GM19438 (cell line): Measurements from ENCODE around the gene KIF24.
"Not testable (repeated sequence)": the region's sequence is repeated elsewhere in the genome, so short reads cannot be mapped to it uniquely, and the experiment has no call there.

Source experiments
- ATAC-seq: cut with Tn5 transposase; IDR thresholded peaks from one replicate; pipeline ENCODE4 v1.9.1; 2021; ENCODE audit warnings: low read depth; ENCODE audit not compliant: unreplicated experiment

KIF24 gene

GRCh38 chr9:34363619-34364351, 34.7 kb upstream of the KIF24 start:
- no peak for ATAC-seq

GRCh38 chr9:34362614-34363214, 33.6 kb upstream of the KIF24 start:
- no peak for ATAC-seq

GRCh38 chr9:34352957-34353356, 23.9 kb upstream of the KIF24 start:
- not testable (repeated sequence) for ATAC-seq

DNA sequence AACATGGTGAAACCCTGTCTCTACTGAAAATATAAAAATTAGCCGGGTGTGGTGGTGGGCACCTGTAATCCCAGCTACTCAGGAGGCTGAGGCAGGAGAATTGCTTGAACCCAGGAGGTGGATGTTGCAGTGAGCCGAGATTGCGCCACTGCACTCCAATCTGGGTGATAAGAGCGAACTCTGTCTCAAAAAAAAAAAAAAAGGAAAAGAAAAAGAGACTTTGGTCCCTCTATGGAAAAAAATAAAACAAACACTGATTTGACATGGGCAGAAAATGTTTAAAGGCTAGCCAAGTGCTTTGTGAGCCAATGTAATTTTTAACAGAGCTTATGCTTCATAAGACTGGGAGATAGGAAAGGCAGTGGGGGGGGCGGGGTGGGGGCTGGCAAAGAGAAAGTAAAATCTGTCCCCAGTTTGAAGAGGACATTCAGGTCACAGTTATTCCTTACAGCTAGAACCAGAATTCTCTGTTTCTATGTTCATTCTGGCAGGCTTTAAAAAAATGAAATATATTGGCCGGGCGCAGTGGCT, 23.1 kb upstream of the KIF24 start:
- not testable (repeated sequence) for ATAC-seq

DNA sequence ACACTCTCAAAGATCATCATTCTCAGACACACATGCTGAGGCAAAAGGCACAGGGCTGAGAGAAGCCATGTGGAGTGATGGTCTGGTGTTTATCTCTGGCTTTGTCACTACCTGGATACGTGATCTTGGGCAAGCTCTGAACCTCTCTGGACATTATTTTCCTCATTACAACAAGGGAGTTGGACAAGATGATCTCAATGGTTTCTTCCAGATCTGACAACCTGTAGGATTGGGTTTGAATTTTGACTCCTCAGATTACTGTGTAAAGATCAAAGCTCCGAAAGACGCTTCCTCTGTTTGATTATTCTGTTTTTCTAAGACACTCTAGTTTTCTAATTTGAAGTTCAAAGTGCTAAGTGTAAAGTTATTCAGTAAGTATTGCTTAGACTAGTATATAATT, 20.3 kb upstream of the KIF24 start:
- no peak for ATAC-seq

DNA sequence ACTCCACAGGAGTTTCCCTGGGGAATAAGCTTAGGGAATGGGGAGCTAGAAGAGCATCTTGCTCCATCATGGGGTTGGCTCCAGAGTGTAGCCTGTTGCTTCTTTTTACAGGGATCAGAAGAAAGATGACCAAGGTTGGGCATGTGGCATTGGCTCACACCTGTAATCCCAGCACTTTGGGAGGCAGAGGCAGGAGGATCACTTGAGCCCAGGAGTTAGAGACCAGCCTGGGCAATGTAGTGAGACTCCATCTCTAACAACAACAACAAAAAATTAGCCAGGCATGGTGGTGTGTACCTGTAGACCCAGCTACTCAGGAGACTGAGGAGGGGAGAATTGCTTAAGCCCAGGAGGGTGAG, 18.7 kb upstream of the KIF24 start:
- ATAC-seq = no peak

DNA sequence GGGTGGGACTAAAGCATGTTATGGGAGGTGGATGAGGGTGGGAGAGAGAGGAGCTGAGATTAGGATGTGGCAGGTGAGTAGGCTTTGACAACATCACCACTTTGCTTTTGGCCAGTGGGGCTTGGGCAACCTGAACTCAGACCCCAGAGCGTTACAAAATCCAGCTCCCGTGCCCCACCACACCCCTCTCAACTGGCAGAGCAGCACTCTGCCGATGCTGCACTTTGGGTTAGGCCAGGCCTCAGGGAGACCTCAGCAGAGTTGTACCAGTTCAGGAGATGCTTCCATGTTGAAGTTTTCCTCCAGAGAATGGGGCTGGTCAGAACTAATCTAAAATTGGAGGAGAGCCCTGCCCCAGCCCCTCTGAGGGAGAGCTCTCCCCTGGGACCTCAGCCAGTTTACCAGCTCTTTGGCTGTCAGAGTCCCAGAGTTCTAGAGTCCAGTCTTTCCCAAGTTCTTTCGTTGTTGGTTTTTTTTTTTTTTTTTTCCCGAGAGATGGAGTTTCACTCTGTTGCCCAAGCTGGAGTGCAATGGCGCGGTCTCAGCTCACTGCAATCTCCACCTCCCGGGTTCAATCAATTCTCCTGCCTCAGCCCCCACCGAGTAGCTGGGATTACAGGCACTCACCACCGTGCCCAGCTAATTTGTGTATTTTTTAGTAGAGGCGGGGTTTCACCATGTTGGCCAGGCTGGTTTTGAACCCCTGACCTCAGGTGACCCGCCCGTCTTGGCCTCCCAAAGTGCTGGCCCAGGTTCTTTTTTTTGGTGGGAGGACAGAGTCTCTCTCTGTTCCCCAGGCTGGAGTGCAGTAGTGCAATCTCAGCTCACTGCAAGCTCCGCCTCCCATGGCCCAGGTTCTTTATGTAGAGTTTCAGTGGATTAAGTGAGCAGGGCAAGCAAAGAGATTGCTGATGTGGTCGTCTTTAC, 18.1 kb upstream of the KIF24 start:
- ATAC-seq = no peak

DNA sequence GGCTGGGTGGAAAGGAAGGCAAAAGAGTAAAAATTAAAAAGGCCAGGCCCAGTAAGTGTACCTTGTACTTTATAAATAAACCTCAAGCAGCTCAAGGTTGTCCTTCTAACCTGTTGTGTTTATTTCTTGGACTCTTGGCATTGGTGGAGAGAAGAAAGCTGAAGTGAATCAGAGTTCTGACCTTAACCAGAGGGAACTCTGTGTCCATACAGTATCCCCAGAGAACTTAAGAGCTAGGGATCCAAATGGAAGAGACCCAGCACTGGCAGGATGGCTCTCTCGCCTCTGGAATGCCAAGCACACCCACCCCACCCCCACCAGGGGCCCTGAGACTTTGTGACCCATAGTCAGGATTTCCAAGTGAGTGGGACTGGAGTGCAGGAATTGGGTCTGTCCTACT, 14.5 kb upstream of the KIF24 start:
- no peak for ATAC-seq

DNA sequence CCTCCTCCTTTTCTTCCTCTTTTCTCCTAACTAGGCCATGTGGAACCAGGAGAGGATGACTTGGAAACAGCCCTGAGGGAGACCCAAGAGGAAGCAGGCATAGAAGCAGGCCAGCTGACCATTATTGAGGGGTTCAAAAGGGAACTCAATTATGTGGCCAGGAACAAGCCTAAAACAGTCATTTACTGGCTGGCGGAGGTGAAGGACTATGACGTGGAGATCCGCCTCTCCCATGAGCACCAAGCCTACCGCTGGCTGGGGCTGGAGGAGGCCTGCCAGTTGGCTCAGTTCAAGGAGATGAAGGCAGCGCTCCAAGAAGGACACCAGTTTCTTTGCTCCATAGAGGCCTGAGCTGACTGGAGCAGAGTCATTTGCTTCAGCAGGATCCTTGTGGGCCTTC, 14.0 kb upstream of the KIF24 start:
- ATAC-seq = no peak

- no peak for ATAC-seq
Measured at GRCh38 chr9:34341659-34342295, 12.7 kb upstream of the KIF24 start.

DNA sequence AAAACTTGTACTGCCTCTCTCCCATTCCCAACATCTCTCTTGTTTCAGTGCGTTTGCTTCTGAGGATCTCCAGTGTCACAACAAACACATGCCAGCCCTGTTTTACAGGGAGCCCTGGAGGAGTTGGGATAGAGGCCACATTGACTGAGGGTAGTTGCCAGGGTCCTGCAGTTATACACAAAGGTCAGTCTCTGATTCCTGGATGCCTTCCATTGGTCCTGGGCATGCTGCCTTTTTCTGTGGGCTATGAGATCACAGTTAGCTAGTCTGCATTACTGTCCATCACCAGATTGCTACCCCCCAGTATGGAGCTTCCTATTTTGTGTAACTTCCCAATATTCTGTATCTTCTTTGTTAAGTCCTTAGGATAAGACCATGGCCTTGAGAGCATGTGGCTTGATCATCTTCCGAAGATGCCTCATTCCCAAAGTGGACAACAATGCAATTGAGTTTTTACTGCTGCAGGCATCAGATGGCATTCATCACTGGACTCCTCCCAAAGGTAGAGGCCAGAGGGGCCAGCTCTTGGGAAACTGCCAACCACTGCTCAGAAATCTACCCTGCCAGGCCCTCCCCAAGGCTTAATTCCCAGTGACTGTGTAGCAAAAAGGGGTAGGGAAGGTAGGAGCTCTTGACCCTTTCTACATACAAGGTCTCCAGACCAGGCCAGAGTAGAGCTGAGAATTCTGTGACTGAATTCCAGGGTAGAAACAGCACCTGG, 9.8 kb upstream of the KIF24 start:
- no peak for ATAC-seq

GRCh38 chr9:34338079-34338478, 9.0 kb upstream of the KIF24 start:
- not testable (repeated sequence) for ATAC-seq

- ATAC-seq = no peak
Measured at GRCh38 chr9:34337403-34337802, 8.3 kb upstream of the KIF24 start.

GRCh38 chr9:34335376-34335775, 6.3 kb upstream of the KIF24 start:
- ATAC-seq = no peak

DNA sequence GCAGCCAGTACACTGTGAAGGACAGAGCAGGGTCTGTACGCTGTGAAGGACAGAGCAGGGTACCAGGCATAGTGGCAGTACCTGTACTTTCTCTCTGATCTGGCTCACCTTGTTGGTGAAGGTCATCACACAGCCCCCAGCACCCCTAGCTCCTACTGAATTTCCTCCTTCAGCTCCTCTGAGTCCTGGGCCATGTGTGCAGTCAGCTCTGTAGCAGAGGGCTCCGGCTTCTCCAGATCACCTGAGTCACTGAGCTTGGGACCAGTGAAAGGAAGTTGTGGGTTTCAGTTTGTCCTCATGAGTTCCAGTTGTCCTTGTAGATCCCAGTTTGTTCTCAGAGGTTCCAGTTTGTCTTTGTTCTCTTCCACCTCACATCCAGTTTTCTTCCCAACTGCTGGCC, 5.8 kb upstream of the KIF24 start:
- no peak for ATAC-seq

DNA sequence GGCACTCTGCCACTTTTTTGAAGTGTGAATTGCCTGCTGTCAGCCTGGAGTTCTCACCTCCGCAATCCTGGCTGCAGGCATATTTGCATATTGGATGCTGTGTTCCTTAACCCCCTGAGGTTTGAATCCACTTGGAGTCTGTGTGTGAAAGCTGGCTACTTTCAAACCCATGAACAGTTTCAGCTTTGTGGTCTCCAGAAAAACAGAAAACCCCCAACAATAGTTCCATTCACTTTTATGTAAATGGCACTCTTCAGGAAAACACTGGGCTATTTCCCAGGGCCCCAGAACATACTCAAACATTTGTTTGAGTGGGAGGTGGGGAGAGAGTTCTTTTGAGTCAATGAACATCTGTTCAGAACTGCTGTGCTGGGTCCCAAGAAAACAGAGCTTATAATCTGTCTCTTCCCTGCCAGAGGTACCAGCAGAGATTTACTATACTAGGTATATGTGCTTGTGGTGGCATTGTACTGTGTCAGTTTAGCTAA, 5.3 kb upstream of the KIF24 start:
- ATAC-seq = no peak

DNA sequence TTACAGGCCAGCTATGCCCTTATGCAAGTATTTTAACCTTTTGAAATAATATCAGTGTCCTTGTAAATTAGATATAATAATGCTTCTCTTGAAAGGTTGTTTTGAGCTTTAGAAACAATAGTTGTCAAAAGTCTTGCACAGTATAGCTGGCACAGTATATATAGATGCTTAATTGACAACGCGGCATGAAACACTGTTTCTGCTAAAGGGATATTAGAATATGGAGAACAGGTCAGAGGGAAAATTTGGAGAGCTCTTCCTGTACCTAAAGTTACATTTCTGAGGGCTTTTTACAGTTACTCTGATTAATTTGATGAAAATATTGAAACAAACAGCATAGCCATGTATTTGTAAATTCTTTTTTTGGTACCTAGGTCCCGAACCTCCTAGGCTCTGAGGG, 4.8 kb upstream of the KIF24 start:
- ATAC-seq = no peak

DNA sequence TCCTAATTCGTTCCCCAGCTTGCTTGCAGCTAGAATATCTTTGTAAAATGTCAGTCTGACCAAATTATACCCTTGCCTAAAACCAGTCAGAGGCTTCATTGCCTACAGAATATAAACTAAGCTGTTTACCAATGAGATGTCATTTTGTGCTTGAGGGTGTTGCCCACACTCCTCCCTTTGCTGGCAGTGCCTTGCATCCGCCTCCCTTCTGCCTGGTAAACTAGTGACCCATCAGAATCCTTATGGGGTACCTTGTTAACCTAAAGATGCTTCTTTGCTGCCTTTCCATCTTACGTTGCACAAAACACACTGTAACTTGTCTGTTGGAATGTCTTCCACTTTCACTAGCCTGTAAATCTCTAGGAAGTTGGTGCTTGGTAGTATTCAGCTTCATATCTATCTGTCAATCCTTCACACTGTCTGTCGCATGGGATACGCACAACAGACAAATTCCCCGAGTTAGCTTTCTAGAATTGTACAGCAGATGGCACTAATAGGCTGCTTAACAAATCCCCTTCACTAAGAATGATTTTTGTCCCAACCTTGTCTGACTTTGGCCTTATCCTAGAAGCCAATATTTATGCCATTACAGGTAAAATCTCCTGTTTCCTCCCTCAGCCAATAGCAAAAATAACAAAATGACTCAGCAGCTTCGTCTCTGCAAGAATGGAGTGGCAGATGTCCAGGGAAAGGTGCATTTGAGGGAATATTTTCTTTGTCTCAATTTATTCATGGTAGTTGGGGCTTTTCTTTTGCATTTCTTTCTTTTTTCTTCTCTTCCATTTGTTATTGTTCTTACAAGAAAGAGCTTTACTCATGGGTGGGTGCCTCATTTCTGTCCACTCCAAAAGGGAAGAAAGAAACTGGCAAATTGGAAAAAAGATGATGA, 3.3 kb upstream of the KIF24 start:
- ATAC-seq = no peak

- ATAC-seq = no peak
Measured at GRCh38 chr9:34331196-34331595, 2.1 kb upstream of the KIF24 start.
